Left renal cortex interstitium (tissue), 4 donors: ENCODE measurements around the gene TP53. TPM values are rescaled to one million over a fixed set of nuclear protein-coding genes. Genes with fewer than 3 reads are reported as not detected.
A peak's percentile ranks its signal among the peaks of the same experiment; 100 is the strongest.
"Not testable (repeated sequence)": the region's sequence is repeated elsewhere in the genome, so short reads cannot be mapped to it uniquely, and the experiment has no call there.

ENCODE experiments used
- DNase-seq, 4 donors: peaks; one replicate each; pipeline ENCODE4 v3.0.0-alpha.2; 2013; ENCODE audit warnings: low read depth in 4 of 4, low spot score in 2 of 4, missing footprints in 1 of 4
- polyA plus RNA-seq, 4 donors: library from polyadenylated mRNA; unstranded; fragments of 120-200 nt; gene quantifications; one replicate each; pipeline ENCODE4 v1.2.1, GENCODE V29; 2013; ENCODE audit not compliant: insufficient read length in 4 of 4

The TP53 gene
- polyA plus RNA-seq, 4 donors = 63.1 to 78.2 (median 72.6) TPM

DNA sequence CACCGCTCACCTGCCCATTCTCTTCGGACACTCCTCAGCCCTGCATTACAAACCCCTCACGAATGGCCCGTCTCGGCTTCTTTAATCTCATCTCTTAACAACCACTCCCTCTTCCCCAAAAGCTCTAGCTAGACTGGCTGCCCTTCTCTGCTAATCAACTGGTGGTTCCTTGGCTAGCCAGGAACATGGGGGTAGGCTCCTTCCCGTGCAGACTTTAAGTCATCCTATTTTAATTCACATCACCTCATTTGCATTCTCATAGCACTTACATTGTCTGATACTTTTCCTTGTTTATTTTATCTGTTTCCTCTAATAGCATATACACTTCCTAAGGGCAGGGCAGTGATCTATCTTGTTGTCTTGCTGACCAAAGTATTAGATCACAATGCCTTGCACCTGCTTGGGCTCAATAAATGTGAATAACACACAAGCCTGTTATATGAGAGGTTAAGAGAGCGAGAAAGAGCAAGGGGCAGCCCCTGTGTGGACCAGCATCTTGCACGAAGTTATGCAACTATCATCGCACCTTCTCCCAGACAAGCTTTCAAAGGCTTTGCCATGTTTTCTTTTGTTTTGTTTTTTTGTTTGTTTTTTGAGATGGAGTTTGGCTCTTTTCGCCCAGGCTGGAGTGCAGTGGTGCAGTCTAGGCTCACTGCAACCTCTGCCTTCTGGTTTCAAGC, 9.8 kb downstream of the TP53 start:
- DNase-seq = no peak

DNA sequence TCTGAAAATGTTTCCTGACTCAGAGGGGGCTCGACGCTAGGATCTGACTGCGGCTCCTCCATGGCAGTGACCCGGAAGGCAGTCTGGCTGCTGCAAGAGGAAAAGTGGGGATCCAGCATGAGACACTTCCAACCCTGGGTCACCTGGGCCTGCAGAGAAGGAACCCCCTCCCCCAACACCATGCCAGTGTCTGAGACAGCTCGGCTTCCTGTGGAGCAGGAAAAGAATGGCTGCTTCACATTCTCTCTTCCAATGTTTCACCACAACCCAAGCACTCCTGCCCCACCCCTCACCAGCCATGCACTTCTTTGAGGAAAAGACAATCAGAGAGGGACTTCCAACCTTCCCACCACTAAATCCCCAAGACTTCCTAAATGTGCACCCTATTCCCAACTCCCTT, 10.8 kb downstream of the TP53 start:
- no peak for DNase-seq

DNA sequence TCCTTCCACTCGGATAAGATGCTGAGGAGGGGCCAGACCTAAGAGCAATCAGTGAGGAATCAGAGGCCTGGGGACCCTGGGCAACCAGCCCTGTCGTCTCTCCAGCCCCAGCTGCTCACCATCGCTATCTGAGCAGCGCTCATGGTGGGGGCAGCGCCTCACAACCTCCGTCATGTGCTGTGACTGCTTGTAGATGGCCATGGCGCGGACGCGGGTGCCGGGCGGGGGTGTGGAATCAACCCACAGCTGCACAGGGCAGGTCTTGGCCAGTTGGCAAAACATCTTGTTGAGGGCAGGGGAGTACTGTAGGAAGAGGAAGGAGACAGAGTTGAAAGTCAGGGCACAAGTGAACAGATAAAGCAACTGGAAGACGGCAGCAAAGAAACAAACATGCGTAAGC, 12.4 kb downstream of the TP53 start:
- no peak for DNase-seq

DNA sequence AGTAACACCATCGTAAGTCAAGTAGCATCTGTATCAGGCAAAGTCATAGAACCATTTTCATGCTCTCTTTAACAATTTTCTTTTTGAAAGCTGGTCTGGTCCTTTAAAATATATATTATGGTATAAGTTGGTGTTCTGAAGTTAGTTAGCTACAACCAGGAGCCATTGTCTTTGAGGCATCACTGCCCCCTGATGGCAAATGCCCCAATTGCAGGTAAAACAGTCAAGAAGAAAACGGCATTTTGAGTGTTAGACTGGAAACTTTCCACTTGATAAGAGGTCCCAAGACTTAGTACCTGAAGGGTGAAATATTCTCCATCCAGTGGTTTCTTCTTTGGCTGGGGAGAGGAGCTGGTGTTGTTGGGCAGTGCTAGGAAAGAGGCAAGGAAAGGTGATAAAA, 14.1 kb downstream of the TP53 start:
- DNase-seq = no peak

- DNase-seq = no peak
Observed at GRCh38 chr17:7668482-7668881, 18.8 kb downstream of the TP53 start.

DNA sequence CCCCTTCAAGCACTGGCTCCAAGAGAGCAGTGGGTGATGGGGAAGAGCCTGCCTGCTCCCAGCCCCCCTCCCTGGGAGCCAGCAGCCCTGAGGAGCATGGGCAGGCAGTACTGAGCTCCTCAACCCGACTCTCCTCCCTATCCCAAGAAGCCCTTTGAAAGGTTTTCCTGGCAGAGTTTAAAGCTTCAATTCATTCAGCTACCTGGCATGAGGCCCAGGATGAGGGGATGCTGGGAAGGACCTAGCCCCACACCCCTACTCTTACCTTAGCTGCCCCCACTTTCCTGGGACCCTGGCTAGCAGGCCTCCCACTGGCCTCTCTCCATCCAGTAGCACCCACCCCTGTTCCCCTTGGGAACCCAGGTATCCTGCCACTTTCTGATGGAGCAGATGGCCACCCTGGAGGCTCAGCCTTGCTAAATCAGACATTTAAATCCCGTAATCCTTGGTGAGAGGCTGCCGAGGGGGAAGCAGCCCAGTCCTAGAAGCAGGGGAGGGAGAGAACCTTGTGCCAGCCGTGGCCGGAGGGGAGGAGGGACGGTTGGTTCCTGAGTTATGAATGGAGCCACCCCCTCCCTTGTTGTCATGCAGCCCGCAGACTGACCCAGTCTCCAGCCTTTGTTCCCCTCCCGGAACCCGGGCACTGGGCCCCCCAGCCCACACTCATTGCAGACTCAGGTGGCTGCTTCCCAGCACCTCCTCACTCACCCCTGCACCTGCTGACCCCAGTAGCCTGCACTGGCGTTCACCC, 19.5 kb downstream of the TP53 start:
- DNase-seq = no peak

- DNase-seq = no peak
Observed at GRCh38 chr17:7656958-7657609, 30.2 kb downstream of the TP53 start.

DNA sequence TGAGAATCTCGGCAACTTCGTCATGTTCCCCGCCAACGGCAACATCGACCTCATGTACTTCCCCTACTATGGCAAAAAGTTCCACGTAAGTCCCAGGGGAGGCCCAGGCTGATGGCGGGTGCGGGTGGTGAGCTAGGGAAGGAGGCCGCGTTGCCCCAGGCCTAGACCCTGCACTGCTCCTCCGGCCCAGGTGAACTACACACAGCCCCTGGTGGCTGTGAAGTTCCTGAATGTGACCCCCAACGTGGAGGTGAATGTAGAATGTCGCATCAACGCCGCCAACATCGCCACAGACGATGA, 31.8 kb downstream of the TP53 start:
- DNase-seq = no peak

DNA sequence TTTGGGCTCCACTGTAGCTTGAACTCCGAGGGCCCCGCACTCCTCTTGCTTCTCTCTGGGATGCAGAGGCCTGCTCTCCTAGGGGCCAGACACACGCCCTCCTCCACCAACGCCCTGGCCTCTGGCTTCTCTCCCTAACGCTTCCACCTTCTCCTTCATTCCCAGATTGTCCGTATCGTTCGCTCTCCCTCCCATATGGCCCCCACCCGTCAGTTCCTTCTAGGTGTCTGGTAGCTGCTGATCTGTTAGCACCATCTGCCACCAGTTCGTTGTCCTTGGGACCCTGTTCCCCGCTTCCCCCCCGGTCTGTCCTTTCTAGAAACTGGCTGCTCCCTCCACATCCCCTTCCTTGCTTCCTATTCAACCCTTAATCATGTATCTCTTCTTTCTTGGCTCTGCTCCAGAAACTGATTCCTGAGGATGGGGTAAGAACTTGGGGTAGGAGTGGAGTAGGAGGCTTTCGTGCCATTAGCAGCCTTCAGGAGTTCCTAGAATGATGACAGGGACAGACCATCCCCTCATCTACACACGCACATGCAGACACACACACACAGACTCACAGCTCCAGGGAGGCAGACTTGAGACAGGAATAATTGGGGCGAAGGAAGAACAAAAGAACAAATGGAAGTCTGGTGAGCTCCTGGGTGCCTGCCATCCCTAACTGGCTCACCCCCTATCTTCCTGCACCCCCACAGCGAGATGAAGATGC, 32.3 kb downstream of the TP53 start:
- DNase-seq = no peak

GRCh38 chr17:7652388-7653356, 34.6 kb downstream of the TP53 start:
- DNase-seq = no peak

DNA sequence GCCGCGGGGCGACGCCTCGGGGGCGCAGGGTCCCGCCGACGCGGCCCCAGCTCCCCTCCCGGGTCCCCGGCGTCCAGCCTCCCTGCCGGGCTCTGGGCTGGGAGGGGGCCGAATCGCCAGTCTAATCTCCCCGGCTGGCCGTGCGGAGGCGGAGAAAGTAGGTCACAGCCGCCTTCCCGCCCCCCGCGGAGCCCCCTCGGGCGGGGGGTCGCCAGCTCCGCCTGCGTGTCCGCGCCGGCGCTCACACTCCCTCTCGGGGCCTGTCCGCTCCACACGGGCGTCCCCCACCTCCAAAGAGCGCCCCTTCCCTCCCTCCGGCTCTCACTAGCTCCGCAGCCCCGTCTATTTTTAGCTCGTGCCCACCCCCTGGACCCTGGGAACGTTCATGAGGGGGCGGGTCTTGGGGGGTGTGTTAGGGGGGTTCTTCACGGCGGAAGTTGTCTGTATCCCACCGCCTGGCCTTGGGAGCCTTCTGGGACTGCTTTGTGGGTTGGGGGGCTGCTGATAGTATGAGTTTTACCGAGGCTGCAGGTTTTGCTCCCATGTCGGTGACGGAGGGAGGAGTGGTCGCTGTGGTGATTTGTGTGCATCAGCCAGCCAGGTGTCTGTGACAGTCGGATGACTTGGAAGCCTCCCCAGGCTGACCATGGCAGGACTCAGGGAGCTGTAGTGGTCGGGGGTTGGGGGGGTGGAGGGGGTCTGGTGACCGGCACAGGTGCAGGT, 35.5 kb downstream of the TP53 start:
- peak in 2 of 4 donors; percentile 58 to 73 for DNase-seq

GRCh38 chr17:7651097-7651664, 36.1 kb downstream of the TP53 start:
- DNase-seq = no peak

- peak in 2 of 4 donors; percentile 50 to 55 for DNase-seq
Observed at GRCh38 chr17:7650509-7651096, 36.7 kb downstream of the TP53 start, which contains the start of gene ATP1B2. Gene ATP1B2, plus strand, starts transcription at chr17:7650926. Its CDS starts 593 bp downstream, at chr17:7651519.

- DNase-seq = no peak
Observed at GRCh38 chr17:7647018-7647417, 40.3 kb downstream of the TP53 start.

DNA sequence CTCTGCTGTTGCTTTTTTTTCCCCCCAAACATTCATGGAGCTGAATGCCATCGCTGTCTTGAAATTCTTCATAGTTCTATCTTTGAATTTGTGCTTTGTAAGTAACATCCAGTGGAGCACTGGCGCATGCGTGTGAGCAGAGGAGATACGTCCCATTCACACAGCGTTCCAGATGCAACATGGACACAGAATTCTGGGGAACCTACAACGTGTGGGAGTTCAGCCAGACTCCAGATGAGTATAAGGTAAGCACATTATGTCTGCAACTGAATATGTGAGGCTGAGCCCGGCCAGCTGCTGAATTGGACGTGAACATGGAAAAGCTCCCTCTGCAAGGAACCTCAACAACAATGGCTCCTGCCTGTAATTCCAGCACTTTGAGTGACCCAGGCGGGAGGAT, 40.8 kb downstream of the TP53 start:
- DNase-seq = no peak

DNA sequence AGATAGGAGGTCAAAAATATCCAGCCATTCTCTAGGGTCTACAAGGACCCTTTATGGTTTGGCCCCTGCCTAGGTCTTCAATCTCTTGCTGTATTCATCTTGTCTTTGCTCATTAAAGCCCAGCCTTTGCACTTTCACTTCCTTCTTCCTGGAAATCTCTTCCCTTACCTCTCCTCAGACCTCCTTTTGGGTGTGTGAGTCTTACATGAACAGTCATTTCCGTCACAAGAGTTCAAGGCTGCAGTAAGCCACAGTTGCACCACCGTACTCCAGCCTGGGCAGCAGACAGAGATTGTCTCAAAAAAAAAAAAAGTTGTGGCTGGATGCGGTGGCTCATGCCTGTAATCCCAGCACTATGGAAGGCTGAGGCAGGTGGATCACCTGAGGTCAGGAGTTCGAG, 42.5 kb downstream of the TP53 start:
- no peak for DNase-seq

DNA sequence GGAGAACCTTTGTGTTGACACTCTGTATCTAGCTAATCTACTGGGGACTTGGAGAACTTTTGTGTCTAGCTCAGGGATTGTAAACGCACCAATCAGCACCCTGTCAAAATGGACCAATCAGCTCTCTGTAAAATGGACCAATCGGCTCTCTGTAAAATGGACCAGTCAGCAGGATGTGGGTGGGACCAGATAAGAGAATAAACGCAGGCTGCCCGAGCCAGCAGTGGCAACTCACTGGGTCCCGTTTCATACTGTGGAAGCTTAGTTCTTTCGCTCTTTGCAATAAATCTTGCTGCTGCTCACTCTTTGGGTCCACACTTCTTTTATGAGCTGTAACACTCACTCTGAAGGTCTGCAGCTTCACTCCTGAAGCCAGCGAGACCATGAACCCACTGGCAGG, 45.7 kb downstream of the TP53 start:
- not testable (repeated sequence) for DNase-seq

GRCh38 chr17:7640783-7641182, 46.5 kb downstream of the TP53 start:
- DNase-seq = no peak

DNA sequence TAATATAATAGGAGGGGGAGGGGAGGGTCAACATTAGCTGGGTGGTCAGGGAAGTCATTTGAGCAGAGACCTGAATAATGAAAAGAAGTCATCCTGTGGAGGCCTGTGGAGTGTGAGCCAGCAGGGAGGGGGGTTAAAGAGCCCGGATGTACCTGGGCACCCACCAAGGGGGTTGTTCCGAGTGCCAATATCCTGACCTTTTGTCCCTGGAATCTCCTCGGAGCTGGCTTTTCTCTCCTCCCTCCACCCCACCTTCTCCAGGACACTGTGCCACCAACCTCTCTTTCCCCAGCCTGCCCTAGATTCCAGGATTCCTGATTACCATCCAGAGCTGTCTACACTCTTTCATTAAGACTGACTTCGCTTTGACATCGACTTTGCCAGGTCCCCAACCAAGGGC, 51.1 kb downstream of the TP53 start:
- no peak for DNase-seq
